Hepatocyte (in vitro differentiated cells): ENCODE measurements around the gene ANKRD34B.
"Not testable (repeated sequence)": the region's sequence is repeated elsewhere in the genome, so short reads cannot be mapped to it uniquely, and the experiment has no call there.

Experiments used
- EZH2 ChIP-seq: fragments of 200-600 bp; sonication (generic); IDR thresholded peaks from 2 replicates; pipeline ENCODE4 v1.6.1; 2016; ENCODE audit warnings: antibody characterized with exemption, mild to moderate bottlenecking, borderline replicate concordance
- EZH2phosphoT487 ChIP-seq: fragments of 200-600 bp; sonication (generic); IDR thresholded peaks from one replicate; pipeline ENCODE4 v1.6.1; 2018; ENCODE audit warnings: antibody characterized with exemption, mild to moderate bottlenecking, low read depth, moderate library complexity; ENCODE audit not compliant: unreplicated experiment, severe bottlenecking
- TF ChIP-seq, protein P1 (sequence below): fragments of 200-600 bp; sonication (generic); IDR thresholded peaks from 2 replicates; pipeline ENCODE4 v1.5.1; 2016; ENCODE audit warnings: antibody characterized with exemption, mild to moderate bottlenecking; ENCODE audit not compliant: poor library complexity

DNA sequence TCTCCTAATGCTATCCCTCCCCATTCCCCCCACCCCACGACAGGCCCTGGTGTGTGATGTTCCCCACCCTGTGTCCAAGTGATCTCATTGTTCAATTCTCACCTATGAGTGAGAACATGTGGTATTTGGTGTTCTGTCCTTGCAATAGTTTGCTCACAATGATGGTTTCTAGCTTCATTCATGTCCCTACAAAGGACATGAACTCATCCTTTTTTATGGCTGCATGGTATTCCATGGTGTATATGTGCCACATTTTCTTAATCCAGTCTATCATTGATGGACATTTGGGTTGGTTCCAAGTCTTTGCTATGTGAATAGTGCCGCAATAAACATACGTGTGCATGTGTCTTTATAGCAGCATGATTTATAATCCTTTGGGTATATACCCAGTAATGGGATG lies 10.2 kb upstream of the ANKRD34B start:
- TF ChIP-seq, protein P1, sequence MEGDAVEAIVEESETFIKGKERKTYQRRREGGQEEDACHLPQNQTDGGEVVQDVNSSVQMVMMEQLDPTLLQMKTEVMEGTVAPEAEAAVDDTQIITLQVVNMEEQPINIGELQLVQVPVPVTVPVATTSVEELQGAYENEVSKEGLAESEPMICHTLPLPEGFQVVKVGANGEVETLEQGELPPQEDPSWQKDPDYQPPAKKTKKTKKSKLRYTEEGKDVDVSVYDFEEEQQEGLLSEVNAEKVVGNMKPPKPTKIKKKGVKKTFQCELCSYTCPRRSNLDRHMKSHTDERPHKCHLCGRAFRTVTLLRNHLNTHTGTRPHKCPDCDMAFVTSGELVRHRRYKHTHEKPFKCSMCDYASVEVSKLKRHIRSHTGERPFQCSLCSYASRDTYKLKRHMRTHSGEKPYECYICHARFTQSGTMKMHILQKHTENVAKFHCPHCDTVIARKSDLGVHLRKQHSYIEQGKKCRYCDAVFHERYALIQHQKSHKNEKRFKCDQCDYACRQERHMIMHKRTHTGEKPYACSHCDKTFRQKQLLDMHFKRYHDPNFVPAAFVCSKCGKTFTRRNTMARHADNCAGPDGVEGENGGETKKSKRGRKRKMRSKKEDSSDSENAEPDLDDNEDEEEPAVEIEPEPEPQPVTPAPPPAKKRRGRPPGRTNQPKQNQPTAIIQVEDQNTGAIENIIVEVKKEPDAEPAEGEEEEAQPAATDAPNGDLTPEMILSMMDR, result not testable (repeated sequence)
- not testable (repeated sequence) for TF ChIP-seq EZH2phosphoT487, EZH2
